22Rv1 (cell line): Measurements from ENCODE around the gene CD74.

Experiments
- ZFX ChIP-seq: fragments of 450-650 bp; IDR thresholded peaks from 2 replicates; pipeline ENCODE4 v1.6.1; 2017; ENCODE audit warnings: antibody characterized with exemption, borderline replicate concordance
- TF ChIP-seq, protein P1 (sequence below): fragments of 450-650 bp; IDR thresholded peaks from 2 replicates; pipeline ENCODE4 v1.5.1; 2017; ENCODE audit warnings: mild to moderate bottlenecking

DNA sequence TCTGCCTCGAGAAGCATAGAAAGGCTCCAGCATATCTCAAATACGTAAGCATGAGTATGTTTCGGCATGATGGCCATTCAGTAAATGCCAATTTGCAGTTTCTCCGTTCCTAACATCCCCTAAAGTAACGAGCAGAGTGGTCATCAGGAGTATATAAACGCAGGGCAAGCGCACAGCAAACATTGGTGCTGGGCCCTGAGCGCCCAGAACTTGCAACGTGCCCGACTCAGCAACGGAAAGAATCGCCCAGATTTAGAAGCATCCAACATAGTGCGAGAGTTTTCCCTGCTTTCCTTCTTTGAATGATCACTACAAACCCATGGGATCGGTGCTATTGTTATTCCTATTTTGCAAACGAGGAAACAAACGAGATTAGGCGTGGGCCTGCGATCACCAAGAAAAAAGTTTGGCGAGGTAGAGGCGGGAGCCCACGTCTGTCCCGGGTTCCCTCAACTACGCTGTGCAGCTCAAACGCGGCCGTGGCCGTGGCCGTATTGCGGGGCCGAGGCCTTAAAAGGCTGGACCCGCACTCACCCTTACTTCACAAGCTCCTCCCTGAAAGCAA lies 36.3 kb upstream of the CD74 start:
- TF ChIP-seq, protein P1, sequence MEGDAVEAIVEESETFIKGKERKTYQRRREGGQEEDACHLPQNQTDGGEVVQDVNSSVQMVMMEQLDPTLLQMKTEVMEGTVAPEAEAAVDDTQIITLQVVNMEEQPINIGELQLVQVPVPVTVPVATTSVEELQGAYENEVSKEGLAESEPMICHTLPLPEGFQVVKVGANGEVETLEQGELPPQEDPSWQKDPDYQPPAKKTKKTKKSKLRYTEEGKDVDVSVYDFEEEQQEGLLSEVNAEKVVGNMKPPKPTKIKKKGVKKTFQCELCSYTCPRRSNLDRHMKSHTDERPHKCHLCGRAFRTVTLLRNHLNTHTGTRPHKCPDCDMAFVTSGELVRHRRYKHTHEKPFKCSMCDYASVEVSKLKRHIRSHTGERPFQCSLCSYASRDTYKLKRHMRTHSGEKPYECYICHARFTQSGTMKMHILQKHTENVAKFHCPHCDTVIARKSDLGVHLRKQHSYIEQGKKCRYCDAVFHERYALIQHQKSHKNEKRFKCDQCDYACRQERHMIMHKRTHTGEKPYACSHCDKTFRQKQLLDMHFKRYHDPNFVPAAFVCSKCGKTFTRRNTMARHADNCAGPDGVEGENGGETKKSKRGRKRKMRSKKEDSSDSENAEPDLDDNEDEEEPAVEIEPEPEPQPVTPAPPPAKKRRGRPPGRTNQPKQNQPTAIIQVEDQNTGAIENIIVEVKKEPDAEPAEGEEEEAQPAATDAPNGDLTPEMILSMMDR = no peak
- no peak for TF ChIP-seq ZFX
